HEK293 (cell line): ENCODE measurements around the gene CST7.

Experiments
- GLI4 ChIP-seq: fragments of 450-650 bp; formaldehyde crosslinking; IDR thresholded peaks from 2 replicates; pipeline ENCODE4 v1.5.1; 2016; ENCODE audit warnings: missing biosample characterization, missing genetic modification characterization
- KLF16 ChIP-seq: fragments of 450-650 bp; formaldehyde crosslinking; IDR thresholded peaks from 2 replicates; pipeline ENCODE4 v1.5.1; 2017; ENCODE audit warnings: missing biosample characterization, missing genetic modification characterization
- PATZ1 ChIP-seq: fragments of 450-650 bp; formaldehyde crosslinking; IDR thresholded peaks from 2 replicates; pipeline ENCODE4 v1.5.1; 2016; ENCODE audit warnings: missing biosample characterization, missing genetic modification characterization
- PRDM1 ChIP-seq: fragments of 450-650 bp; formaldehyde crosslinking; IDR thresholded peaks from 2 replicates; pipeline ENCODE4; 2016; ENCODE audit warnings: missing biosample characterization, missing genetic modification characterization
- ZBTB21 ChIP-seq: fragments of 450-650 bp; formaldehyde crosslinking; IDR thresholded peaks from 2 replicates; pipeline ENCODE4 v1.5.1; 2017; ENCODE audit warnings: missing biosample characterization, missing genetic modification characterization
- ZBTB49 ChIP-seq: fragments of 450-650 bp; formaldehyde crosslinking; IDR thresholded peaks from 2 replicates; pipeline ENCODE4 v1.5.1; 2016; ENCODE audit warnings: missing biosample characterization, missing genetic modification characterization, low read depth
- ZFP3 ChIP-seq: fragments of 450-650 bp; formaldehyde crosslinking; IDR thresholded peaks from 2 replicates; pipeline ENCODE4 v1.5.1; 2016; ENCODE audit warnings: low read depth, missing biosample characterization, missing genetic modification characterization
- ZNF133 ChIP-seq: fragments of 450-650 bp; formaldehyde crosslinking; IDR thresholded peaks from 2 replicates; pipeline ENCODE4 v1.5.1; 2016; ENCODE audit warnings: missing biosample characterization, missing genetic modification characterization
- ZNF184 ChIP-seq: fragments of 450-650 bp; IDR thresholded peaks from 2 replicates; pipeline ENCODE4 v1.5.1; 2018; ENCODE audit warnings: missing biosample characterization, mild to moderate bottlenecking, missing genetic modification characterization
- ZNF26 ChIP-seq: fragments of 450-650 bp; formaldehyde crosslinking; IDR thresholded peaks from 2 replicates; pipeline ENCODE4 v1.5.1; 2016; ENCODE audit warnings: missing biosample characterization, missing genetic modification characterization
- ZNF266 ChIP-seq: fragments of 450-650 bp; formaldehyde crosslinking; IDR thresholded peaks from 2 replicates; pipeline ENCODE4 v1.5.1; 2016; ENCODE audit warnings: missing biosample characterization, missing genetic modification characterization, low read depth
- ZNF350 ChIP-seq: fragments of 450-650 bp; formaldehyde crosslinking; IDR thresholded peaks from 2 replicates; pipeline ENCODE4 v1.5.0; 2017; ENCODE audit warnings: missing biosample characterization, mild to moderate bottlenecking, missing genetic modification characterization
- ZNF366 ChIP-seq: fragments of 450-650 bp; formaldehyde crosslinking; conservative IDR thresholded peaks from 2 replicates; pipeline ENCODE4 v1.5.1; 2016; ENCODE audit warnings: missing biosample characterization, missing genetic modification characterization
- ZNF48 ChIP-seq: fragments of 450-650 bp; formaldehyde crosslinking; IDR thresholded peaks from 2 replicates; pipeline ENCODE4 v1.5.1; 2016; ENCODE audit warnings: missing biosample characterization, missing genetic modification characterization
- ZNF501 ChIP-seq: fragments of 450-650 bp; formaldehyde crosslinking; IDR thresholded peaks from 2 replicates; pipeline ENCODE4 v1.5.1; 2016; ENCODE audit warnings: missing biosample characterization, missing genetic modification characterization
- ZNF548 ChIP-seq: fragments of 450-650 bp; formaldehyde crosslinking; IDR thresholded peaks from 2 replicates; pipeline ENCODE4 v1.5.1; 2016; ENCODE audit warnings: missing biosample characterization, missing genetic modification characterization
- ZNF571 ChIP-seq: fragments of 450-650 bp; formaldehyde crosslinking; IDR thresholded peaks from 2 replicates; pipeline ENCODE4 v1.5.0; 2017; ENCODE audit warnings: missing biosample characterization, missing genetic modification characterization
- ZNF585B ChIP-seq: fragments of 450-650 bp; formaldehyde crosslinking; IDR thresholded peaks from 2 replicates; pipeline ENCODE4 v1.5.1; 2016; ENCODE audit warnings: missing biosample characterization, missing genetic modification characterization
- ZNF600 ChIP-seq: fragments of 450-650 bp; formaldehyde crosslinking; IDR thresholded peaks from 2 replicates; pipeline ENCODE4 v1.5.1; 2016; ENCODE audit warnings: missing biosample characterization, missing genetic modification characterization
- ZNF639 ChIP-seq: fragments of 450-650 bp; formaldehyde crosslinking; IDR thresholded peaks from 2 replicates; pipeline ENCODE4 v1.5.1; 2016; ENCODE audit warnings: missing biosample characterization, missing genetic modification characterization
- ZNF658 ChIP-seq: fragments of 450-650 bp; formaldehyde crosslinking; IDR thresholded peaks from 2 replicates; pipeline ENCODE4; 2016; ENCODE audit warnings: missing biosample characterization, missing genetic modification characterization
- ZNF704 ChIP-seq: fragments of 450-650 bp; formaldehyde crosslinking; IDR thresholded peaks from 2 replicates; pipeline ENCODE4 v1.5.1; 2016; ENCODE audit warnings: missing biosample characterization, missing genetic modification characterization
- ZNF777 ChIP-seq: fragments of 450-650 bp; formaldehyde crosslinking; IDR thresholded peaks from 2 replicates; pipeline ENCODE4 v1.5.1; 2017; ENCODE audit warnings: missing biosample characterization, missing genetic modification characterization, borderline replicate concordance
- ZSCAN23 ChIP-seq: fragments of 450-650 bp; formaldehyde crosslinking; IDR thresholded peaks from 2 replicates; pipeline ENCODE4 v1.5.1; 2016; ENCODE audit warnings: missing biosample characterization, missing genetic modification characterization
- ZSCAN30 ChIP-seq: fragments of 450-650 bp; IDR thresholded peaks from 2 replicates; pipeline ENCODE4 v1.5.1; 2018; ENCODE audit warnings: missing biosample characterization, mild to moderate bottlenecking, missing genetic modification characterization, moderate library complexity
- ZSCAN5A ChIP-seq: fragments of 450-650 bp; formaldehyde crosslinking; IDR thresholded peaks from 2 replicates; pipeline ENCODE4 v1.5.1; 2016; ENCODE audit warnings: missing biosample characterization, missing genetic modification characterization
- TF ChIP-seq, protein P1 (sequence below): fragments of 450-650 bp; formaldehyde crosslinking; IDR thresholded peaks from 2 replicates; pipeline ENCODE4 v1.5.1; 2016; ENCODE audit warnings: missing biosample characterization, missing genetic modification characterization
- TF ChIP-seq, protein P2 (sequence below): fragments of 450-650 bp; formaldehyde crosslinking; IDR thresholded peaks from 2 replicates; pipeline ENCODE4 v1.5.1; 2017; ENCODE audit warnings: missing biosample characterization, missing genetic modification characterization

The CST7 gene

GRCh38 chr20:24992487-24993205, 43.6 kb downstream of the CST7 start, which contains the start of gene APMAP (continued):
- TF ChIP-seq ZBTB49 (tag by site-specific recombination), result no peak
- TF ChIP-seq ZNF266 (tag by site-specific recombination), result no peak
- no peak for TF ChIP-seq ZSCAN5A (tag by site-specific recombination)
- TF ChIP-seq PRDM1 (tag by site-specific recombination), result no peak
- no peak for TF ChIP-seq ZNF571 (tag by site-specific recombination)
- TF ChIP-seq ZNF366 (tag by site-specific recombination), result no peak
- TF ChIP-seq ZNF133 (tag by site-specific recombination), result peak; percentile 7; the same call in 1 of the 2 replicates
- peak; percentile 66 for TF ChIP-seq ZSCAN30
- TF ChIP-seq ZFP3 (tag by site-specific recombination), result no peak
- TF ChIP-seq GLI4 (tag by site-specific recombination), result no peak
- TF ChIP-seq ZNF26 (tag by site-specific recombination), result no peak
- TF ChIP-seq ZSCAN23 (tag by site-specific recombination), result no peak
- TF ChIP-seq, protein P1, sequence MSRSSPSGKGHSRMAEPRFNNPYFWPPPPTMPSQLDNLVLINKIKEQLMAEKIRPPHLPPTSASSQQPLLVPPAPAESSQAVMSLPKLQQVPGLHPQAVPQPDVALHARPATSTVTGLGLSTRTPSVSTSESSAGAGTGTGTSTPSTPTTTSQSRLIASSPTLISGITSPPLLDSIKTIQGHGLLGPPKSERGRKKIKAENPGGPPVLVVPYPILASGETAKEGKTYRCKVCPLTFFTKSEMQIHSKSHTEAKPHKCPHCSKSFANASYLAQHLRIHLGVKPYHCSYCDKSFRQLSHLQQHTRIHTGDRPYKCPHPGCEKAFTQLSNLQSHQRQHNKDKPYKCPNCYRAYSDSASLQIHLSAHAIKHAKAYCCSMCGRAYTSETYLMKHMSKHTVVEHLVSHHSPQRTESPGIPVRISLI (tag by site-specific recombination), result no peak
- TF ChIP-seq ZNF501 (tag by site-specific recombination), result peak; percentile 10
- peak; percentile 82; the same call in 1 of the 2 replicates for TF ChIP-seq ZNF600 (tag by site-specific recombination)
- 0 out of 2 replicates have a peak, but pooled peaks have one; percentile 22 for TF ChIP-seq ZNF777 (tag by site-specific recombination)
- no peak for TF ChIP-seq ZNF350 (tag by site-specific recombination)
- TF ChIP-seq ZNF704 (tag by site-specific recombination), result no peak
- TF ChIP-seq ZNF658, result no peak
- TF ChIP-seq, protein P2, sequence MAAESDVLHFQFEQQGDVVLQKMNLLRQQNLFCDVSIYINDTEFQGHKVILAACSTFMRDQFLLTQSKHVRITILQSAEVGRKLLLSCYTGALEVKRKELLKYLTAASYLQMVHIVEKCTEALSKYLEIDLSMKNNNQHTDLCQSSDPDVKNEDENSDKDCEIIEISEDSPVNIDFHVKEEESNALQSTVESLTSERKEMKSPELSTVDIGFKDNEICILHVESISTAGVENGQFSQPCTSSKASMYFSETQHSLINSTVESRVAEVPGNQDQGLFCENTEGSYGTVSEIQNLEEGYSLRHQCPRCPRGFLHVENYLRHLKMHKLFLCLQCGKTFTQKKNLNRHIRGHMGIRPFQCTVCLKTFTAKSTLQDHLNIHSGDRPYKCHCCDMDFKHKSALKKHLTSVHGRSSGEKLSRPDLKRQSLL, result peak; percentile 71
- no peak for TF ChIP-seq ZNF184 (tag by site-specific recombination)
- TF ChIP-seq KLF16, result no peak; the same call in 1 of the 2 replicates
- peak; percentile 17; the same call in 1 of the 2 replicates for TF ChIP-seq PATZ1 (tag by site-specific recombination)
- TF ChIP-seq ZBTB21, result no peak
- no peak for TF ChIP-seq ZNF48 (tag by site-specific recombination)
- TF ChIP-seq ZNF548, result no peak
- TF ChIP-seq ZNF639 (tag by site-specific recombination), result no peak; the same call in 1 of the 2 replicates
- no peak for TF ChIP-seq ZNF585B (tag by site-specific recombination)
